GM12865 (cell line): ENCODE measurements around the gene DLX4.

Source experiments
- DNase-seq: peaks from one replicate; pipeline ENCODE4 v3.0.0; 2010; ENCODE audit warnings: low read depth
- H3K4me3 ChIP-seq: 2 replicates; pipeline ENCODE4 v1.5.1; 2011; ENCODE audit warnings: mild to moderate bottlenecking, low read depth, low read length, control low read depth
- CTCF ChIP-seq: IDR thresholded peaks from 2 replicates; pipeline ENCODE4 v1.5.1; 2011; ENCODE audit warnings: low read length, control low read depth, low read depth, inconsistent platforms; ENCODE audit not compliant: insufficient read depth; ENCODE audit errors: missing control alignments

DLX4 gene

GRCh38 chr17:49990331-49990730 lies 21.3 kb downstream of the DLX4 start:
- H3K4me3 ChIP-seq = no peak overlapping the region
- DNase-seq = no peak
- no peak for TF ChIP-seq CTCF

- no peak overlapping the region for H3K4me3 ChIP-seq
- TF ChIP-seq CTCF = no peak
- no peak for DNase-seq
These were observed 21.9 kb downstream of the DLX4 start for GRCh38 chr17:49990921-49991320.

GRCh38 chr17:49991409-49991808 lies 22.4 kb downstream of the DLX4 start:
- no peak for DNase-seq
- no peak overlapping the region for H3K4me3 ChIP-seq
- no peak for TF ChIP-seq CTCF

- no peak overlapping the region for H3K4me3 ChIP-seq
- no peak for DNase-seq
- TF ChIP-seq CTCF = no peak
These were observed 23.4 kb downstream of the DLX4 start for GRCh38 chr17:49992191-49992932.

GRCh38 chr17:49992933-49993422 lies 24.0 kb downstream of the DLX4 start:
- peak overlapping the region; percentile 30; the same call in 1 of the 2 replicates for H3K4me3 ChIP-seq
- TF ChIP-seq CTCF = no peak
- no peak for DNase-seq

- DNase-seq = peak; percentile 30
- peak overlapping the region; percentile 30 for H3K4me3 ChIP-seq
- TF ChIP-seq CTCF = no peak
These were observed 24.6 kb downstream of the DLX4 start for GRCh38 chr17:49993423-49994060.
